Measurements from ENCODE around the gene KRT33A. TPM values are rescaled to one million over a fixed set of nuclear protein-coding genes. Genes with fewer than 3 reads are reported as not detected.
A peak's percentile ranks its signal among the peaks of the same experiment; 100 is the strongest.

The KRT33A gene
- total RNA-seq, 1 experiment from 2014 or later, result not detected

DNA sequence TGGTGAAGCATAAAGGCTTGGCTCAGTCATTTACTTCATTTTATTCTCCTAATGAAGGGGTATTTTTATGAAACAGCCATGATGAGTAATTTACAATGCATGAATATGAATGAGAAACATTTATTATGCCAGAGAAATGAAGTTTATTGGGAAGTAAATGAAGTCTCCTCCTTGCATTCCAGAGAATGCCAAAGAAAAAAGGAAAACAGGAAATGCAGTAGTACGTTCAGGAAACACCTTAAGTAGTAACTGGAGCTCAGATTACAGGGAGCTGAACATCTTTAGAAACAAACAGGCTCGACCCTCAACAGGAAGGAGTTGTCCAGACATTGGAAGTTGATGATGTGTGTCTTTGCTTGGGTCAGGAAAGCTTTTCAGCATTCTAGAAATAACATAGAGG lies 26.9 kb upstream of the KRT33A start:
- peak; percentile 17 for DNase-seq (ENCODE audit: low spot score)
- H3K36me3 ChIP-seq (ENCODE audit: insufficient read depth, low read length, poor library complexity, severe bottlenecking), result no peaks in the 10 kb centered on the region
- POLR2A ChIA-PET (ENCODE audit: low non-redundant PET), result no interaction called here
- no peak overlapping the region for H3K4me3 ChIP-seq (ENCODE audit: low read depth, low read length, poor library complexity, severe bottlenecking)
- no peaks in the 10 kb centered on the region for H3K9me3 ChIP-seq (ENCODE audit: low read depth, low read length, poor library complexity, severe bottlenecking)
- intact Hi-C loops (cut with micrococcal nuclease; ENCODE audit: unreplicated experiment), result no loop called here
- BruUV-seq (replicated peaks), result no TSS peak
- CTCF ChIA-PET, result no interaction called here
- H3K27ac ChIP-seq (ENCODE audit: low read depth, low read length, poor library complexity, severe bottlenecking), result peak overlapping the region; percentile 42
- no peaks in the 10 kb centered on the region for H3K27me3 ChIP-seq (replicated peaks; ENCODE audit: insufficient read depth, low read depth, low read length, poor library complexity)
- H3K4me1 ChIP-seq (ENCODE audit: insufficient read depth, low read length, poor library complexity, severe bottlenecking), result peaks cover 6% of the 10 kb centered on the region
- no peak for TF ChIP-seq CTCF (conservative IDR thresholded peaks at IDR 0.05; ENCODE audit: low read depth, low read length)
- TF ChIP-seq EZH2 (IDR thresholded peaks at IDR 0.05; ENCODE audit: borderline replicate concordance, low read depth, low read length, poor library complexity, severe bottlenecking), result no peak

- TF ChIP-seq EZH2 (IDR thresholded peaks at IDR 0.05; ENCODE audit: borderline replicate concordance, low read depth, low read length, poor library complexity, severe bottlenecking) (no peak), CTCF (conservative IDR thresholded peaks at IDR 0.05; ENCODE audit: low read depth, low read length) (no peak)
- no peaks in the 10 kb centered on the region for H3K36me3 ChIP-seq (ENCODE audit: insufficient read depth, low read length, poor library complexity, severe bottlenecking)
- H3K4me1 ChIP-seq (ENCODE audit: insufficient read depth, low read length, poor library complexity, severe bottlenecking), result no peaks in the 10 kb centered on the region
- H3K27me3 ChIP-seq (replicated peaks; ENCODE audit: insufficient read depth, low read depth, low read length, poor library complexity), result no peaks in the 10 kb centered on the region
- POLR2A ChIA-PET (ENCODE audit: low non-redundant PET), result no interaction called here
- H3K4me3 ChIP-seq (ENCODE audit: low read depth, low read length, poor library complexity, severe bottlenecking), result no peak within 1 kb of the TSS
- no peaks in the 10 kb centered on the region for H3K9me3 ChIP-seq (ENCODE audit: low read depth, low read length, poor library complexity, severe bottlenecking)
- no peak within 1 kb of the TSS for H3K27ac ChIP-seq (ENCODE audit: low read depth, low read length, poor library complexity, severe bottlenecking)
- CTCF ChIA-PET, result no interaction called here
- intact Hi-C loops (cut with micrococcal nuclease; ENCODE audit: unreplicated experiment), result no loop called here
- no TSS peak for BruUV-seq (replicated peaks)
- no peak for DNase-seq (ENCODE audit: low spot score)
Observed at GRCh38 chr17:41369713-41370112, 19.1 kb upstream of the KRT33A start, which contains the start of gene KRT33B. KRT33B (minus strand) TSS chr17:41369813; CDS start chr17:41369750, 63 bp downstream.

- ChIA-PET POLR2A (ENCODE audit: low non-redundant PET) (no interaction called here), CTCF (no interaction called here)
- Histone ChIP-seq H3K36me3 (ENCODE audit: insufficient read depth, low read length, poor library complexity, severe bottlenecking) (no peaks in the 10 kb centered on the region), H3K9me3 (ENCODE audit: low read depth, low read length, poor library complexity, severe bottlenecking) (no peaks in the 10 kb centered on the region), H3K27ac (ENCODE audit: low read depth, low read length, poor library complexity, severe bottlenecking) (no peak overlapping the region), H3K4me1 (ENCODE audit: insufficient read depth, low read length, poor library complexity, severe bottlenecking) (no peaks in the 10 kb centered on the region), H3K27me3 (replicated peaks; ENCODE audit: insufficient read depth, low read depth, low read length, poor library complexity) (no peaks in the 10 kb centered on the region), H3K4me3 (ENCODE audit: low read depth, low read length, poor library complexity, severe bottlenecking) (no peak overlapping the region)
- BruUV-seq (replicated peaks), result no TSS peak
- DNase-seq (ENCODE audit: low spot score), result no peak
- intact Hi-C loops (cut with micrococcal nuclease; ENCODE audit: unreplicated experiment), result no loop called here
- no peak for TF ChIP-seq CTCF (conservative IDR thresholded peaks at IDR 0.05; ENCODE audit: low read depth, low read length)
- no peak for TF ChIP-seq EZH2 (IDR thresholded peaks at IDR 0.05; ENCODE audit: borderline replicate concordance, low read depth, low read length, poor library complexity, severe bottlenecking)
Observed at GRCh38 chr17:41369023-41369422, 18.4 kb upstream of the KRT33A start.
